Measurements from ENCODE around the gene GIT1.

Gene GIT1

GRCh38 chr17:29612094-29612403 lies 22.6 kb upstream of the GIT1 start:
- DNase-seq (ENCODE audit: low read depth), result no peak
- TF ChIP-seq CTCF (conservative IDR thresholded peaks at IDR 0.05; ENCODE audit: control insufficient read depth, insufficient read depth, low read depth, low read length), result no peak
- no peak overlapping the region for H3K4me3 ChIP-seq (ENCODE audit: control insufficient read depth, low read depth, low read length)

- TF ChIP-seq CTCF (conservative IDR thresholded peaks at IDR 0.05; ENCODE audit: control insufficient read depth, insufficient read depth, low read depth, low read length), result no peak
- H3K4me3 ChIP-seq (ENCODE audit: control insufficient read depth, low read depth, low read length), result no peak overlapping the region
- DNase-seq (ENCODE audit: low read depth), result no peak
These were observed 22.1 kb upstream of the GIT1 start for GRCh38 chr17:29611351-29612093.

GRCh38 chr17:29610395-29610794 lies 20.9 kb upstream of the GIT1 start:
- TF ChIP-seq CTCF (conservative IDR thresholded peaks at IDR 0.05; ENCODE audit: control insufficient read depth, insufficient read depth, low read depth, low read length), result no peak
- DNase-seq (ENCODE audit: low read depth), result no peak
- H3K4me3 ChIP-seq (ENCODE audit: control insufficient read depth, low read depth, low read length), result no peak overlapping the region

GRCh38 chr17:29608986-29609385 lies 19.5 kb upstream of the GIT1 start:
- H3K4me3 ChIP-seq (ENCODE audit: control insufficient read depth, low read depth, low read length), result no peak overlapping the region
- no peak for DNase-seq (ENCODE audit: low read depth)
- no peak for TF ChIP-seq CTCF (conservative IDR thresholded peaks at IDR 0.05; ENCODE audit: control insufficient read depth, insufficient read depth, low read depth, low read length)

GRCh38 chr17:29607557-29608195 lies 18.2 kb upstream of the GIT1 start:
- TF ChIP-seq CTCF (conservative IDR thresholded peaks at IDR 0.05; ENCODE audit: control insufficient read depth, insufficient read depth, low read depth, low read length), result no peak
- no peak for DNase-seq (ENCODE audit: low read depth)
- no peak overlapping the region for H3K4me3 ChIP-seq (ENCODE audit: control insufficient read depth, low read depth, low read length)

- H3K4me3 ChIP-seq (ENCODE audit: control insufficient read depth, low read depth, low read length), result no peak overlapping the region
- TF ChIP-seq CTCF (conservative IDR thresholded peaks at IDR 0.05; ENCODE audit: control insufficient read depth, insufficient read depth, low read depth, low read length), result no peak
- DNase-seq (ENCODE audit: low read depth), result no peak
These were observed 13.7 kb upstream of the GIT1 start for GRCh38 chr17:29603109-29603674.
